Adipocyte (in vitro differentiated cells): ENCODE measurements around the gene SYNJ2BP.
"Not testable (repeated sequence)": the region's sequence is repeated elsewhere in the genome, so short reads cannot be mapped to it uniquely, and the experiment has no call there.

Experiments used
- DNase-seq: peaks from one replicate; pipeline ENCODE4 v3.0.0-alpha.2; 2015; ENCODE audit warnings: low read depth
- H3K27me3 ChIP-seq: replicated peaks from 2 replicates; pipeline ENCODE4 v1.7.0; 2013; ENCODE audit warnings: mild to moderate bottlenecking, low read length, moderate library complexity; ENCODE audit not compliant: control insufficient read depth, insufficient read depth
- H3K36me3 ChIP-seq: 2 replicates; pipeline ENCODE4 v1.7.0; 2013; ENCODE audit warnings: low read length, mild to moderate bottlenecking, moderate library complexity; ENCODE audit not compliant: control insufficient read depth, insufficient read depth, severe bottlenecking
- H3K4me1 ChIP-seq: 2 replicates; pipeline ENCODE4 v1.7.0; 2013; ENCODE audit warnings: mild to moderate bottlenecking, low read length, moderate library complexity; ENCODE audit not compliant: control insufficient read depth, insufficient read depth
- H3K4me3 ChIP-seq: 2 replicates; pipeline ENCODE4 v1.7.0; 2013; ENCODE audit warnings: mild to moderate bottlenecking, low read length, moderate library complexity
- H3K9ac ChIP-seq: 2 replicates; pipeline ENCODE4 v1.7.0; 2013; ENCODE audit warnings: mild to moderate bottlenecking, low read length, moderate library complexity
- H3K9me3 ChIP-seq: 2 replicates; pipeline ENCODE4 v1.7.0; 2013; ENCODE audit warnings: mild to moderate bottlenecking, low read length, moderate library complexity; ENCODE audit not compliant: control insufficient read depth

The SYNJ2BP gene

DNA sequence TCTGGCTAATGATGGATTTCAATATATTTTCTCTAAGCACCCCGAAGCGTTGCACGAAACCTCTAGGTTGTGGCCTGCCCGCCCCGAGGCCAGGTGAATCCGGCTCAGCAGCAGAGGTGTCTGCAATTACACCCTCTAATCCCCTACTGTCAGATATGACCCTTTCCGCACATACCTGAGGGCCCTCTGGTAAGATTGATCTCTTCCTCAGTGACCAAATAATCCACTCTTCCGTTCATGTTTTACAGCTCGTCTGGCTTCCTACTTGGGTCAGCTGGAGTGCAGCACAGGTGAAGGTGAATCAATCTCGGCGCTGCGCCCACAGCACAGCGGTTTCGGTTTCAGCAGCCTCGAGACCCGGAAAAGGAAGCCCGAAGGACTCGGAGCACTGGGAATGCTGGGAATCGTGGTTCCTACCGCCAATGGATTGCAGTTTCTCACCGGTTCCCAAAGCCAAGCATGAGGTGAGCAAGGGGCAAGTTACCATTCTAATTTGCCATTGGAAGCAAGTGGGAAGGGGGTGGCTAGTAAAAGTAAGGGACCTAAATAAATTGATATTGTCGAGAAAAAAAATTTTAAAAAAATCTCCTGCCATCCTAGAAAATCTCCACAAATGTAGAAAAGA is at the start of gene SYNJ2BP:
Gene SYNJ2BP (minus strand): TSS at position 366 of the 625 bp plus-strand sequence. CDS start 127 bp downstream, at position 239.
- peak within 1 kb of the TSS; percentile 99 for H3K4me3 ChIP-seq
- H3K36me3 ChIP-seq, result no peaks in the 10 kb centered on the region
- peak within 1 kb of the TSS; percentile 91 for H3K9ac ChIP-seq
- H3K4me1 ChIP-seq, result no peaks in the 10 kb centered on the region
- DNase-seq, result peak; percentile 85
- H3K27me3 ChIP-seq, result no peaks in the 10 kb centered on the region
- H3K9me3 ChIP-seq, result no peaks in the 10 kb centered on the region

DNA sequence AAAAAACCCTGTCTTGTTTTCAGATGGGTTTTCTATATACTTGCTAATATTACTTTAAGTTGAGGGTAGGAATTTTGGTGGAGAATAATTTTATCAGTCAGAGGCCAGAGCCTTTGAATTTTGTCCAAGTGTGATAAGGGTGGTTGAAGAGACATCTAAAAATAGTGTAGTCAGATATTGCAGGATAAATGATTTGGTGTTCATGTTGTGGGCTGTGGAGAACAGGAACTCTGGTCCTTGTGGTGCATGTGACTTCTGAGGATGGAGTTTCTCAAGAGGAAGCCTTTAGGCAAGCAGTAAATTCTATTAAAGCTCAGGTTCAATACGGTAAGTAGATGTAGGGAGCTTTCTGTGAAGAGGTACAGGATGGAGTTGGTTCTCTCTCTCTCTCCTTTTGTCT is 37.8 kb upstream of the SYNJ2BP start:
- H3K4me1 ChIP-seq, result no peaks in the 10 kb centered on the region
- DNase-seq, result no peak
- no peak overlapping the region for H3K9ac ChIP-seq
- no peaks in the 10 kb centered on the region for H3K27me3 ChIP-seq
- no peak overlapping the region for H3K4me3 ChIP-seq
- no peaks in the 10 kb centered on the region for H3K36me3 ChIP-seq
- no peaks in the 10 kb centered on the region for H3K9me3 ChIP-seq

- no peak within 1 kb of the TSS for H3K4me3 ChIP-seq
- H3K9ac ChIP-seq, result no peak within 1 kb of the TSS
- no peaks in the 10 kb centered on the region for H3K27me3 ChIP-seq
- H3K4me1 ChIP-seq, result no peaks in the 10 kb centered on the region
- no peaks in the 10 kb centered on the region for H3K36me3 ChIP-seq
- DNase-seq, result no peak
- H3K9me3 ChIP-seq, result no peaks in the 10 kb centered on the region
Observed at GRCh38 chr14:70451874-70452273, 35.0 kb upstream of the SYNJ2BP start, which contains the start of gene ADAM21. Gene ADAM21, plus strand, starts transcription at chr14:70452174. Its CDS starts 5,326 bp downstream, at chr14:70457500.

GRCh38 chr14:70448633-70449340 is 31.9 kb upstream of the SYNJ2BP start:
- Histone ChIP-seq H3K27me3 (no peaks in the 10 kb centered on the region), H3K36me3 (no peaks in the 10 kb centered on the region), H3K4me3 (no peak overlapping the region), H3K9ac (no peak overlapping the region), H3K4me1 (no peaks in the 10 kb centered on the region), H3K9me3 (no peaks in the 10 kb centered on the region)
- DNase-seq, result peak; percentile 65

DNA sequence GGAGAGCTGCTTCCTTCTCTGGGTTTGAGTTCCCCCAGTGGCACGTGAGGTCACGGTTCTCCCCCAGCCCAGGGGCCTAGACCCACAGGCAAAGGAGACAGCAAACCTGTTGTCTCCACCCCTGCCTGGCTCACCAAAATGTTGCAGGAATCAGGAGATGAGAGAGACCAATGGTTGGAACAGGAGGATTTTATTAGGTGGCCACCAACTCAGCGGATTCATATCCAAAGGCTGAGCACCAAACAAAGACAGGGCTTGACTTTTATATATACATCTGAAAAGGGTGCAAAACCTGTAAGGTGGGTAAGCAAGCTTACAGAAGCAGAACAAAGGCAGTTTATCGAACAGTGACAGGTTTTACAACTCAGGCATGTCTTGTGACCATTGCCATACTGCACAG is 25.9 kb upstream of the SYNJ2BP start:
- Histone ChIP-seq H3K36me3 (no peaks in the 10 kb centered on the region), H3K4me1 (no peaks in the 10 kb centered on the region), H3K27me3 (no peaks in the 10 kb centered on the region), H3K4me3 (no peak overlapping the region), H3K9ac (no peak overlapping the region), H3K9me3 (peaks cover 26% of the 10 kb centered on the region)
- no peak for DNase-seq

DNA sequence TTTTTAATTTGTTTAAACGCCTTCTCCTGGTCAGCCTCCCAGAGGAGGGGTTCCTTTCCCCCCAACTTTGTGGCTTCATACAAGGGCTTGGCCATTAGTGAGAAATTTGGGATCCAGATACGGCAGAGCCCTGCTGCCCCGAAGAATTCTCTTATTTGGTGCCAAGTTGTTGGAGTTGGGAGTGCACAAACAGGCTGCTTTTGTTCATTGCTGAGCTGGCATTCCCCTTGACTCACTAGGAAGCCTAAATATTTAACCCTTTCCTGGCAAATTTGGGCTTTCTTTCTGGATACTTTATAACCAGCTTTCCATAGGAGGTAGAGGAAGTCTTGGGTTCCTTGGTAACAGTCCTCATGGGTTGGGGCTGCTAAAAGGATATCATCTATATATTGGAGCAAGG is 24.8 kb upstream of the SYNJ2BP start:
- Histone ChIP-seq H3K9ac (no peak overlapping the region), H3K36me3 (no peaks in the 10 kb centered on the region), H3K9me3 (peaks cover 37% of the 10 kb centered on the region), H3K4me3 (no peak overlapping the region), H3K4me1 (no peaks in the 10 kb centered on the region), H3K27me3 (no peaks in the 10 kb centered on the region)
- DNase-seq, result no peak

- Histone ChIP-seq H3K9ac (no peak overlapping the region), H3K27me3 (no peaks in the 10 kb centered on the region), H3K9me3 (peaks cover 58% of the 10 kb centered on the region), H3K4me3 (no peak overlapping the region), H3K36me3 (no peaks in the 10 kb centered on the region), H3K4me1 (no peaks in the 10 kb centered on the region)
- no peak for DNase-seq
Observed at GRCh38 chr14:70436867-70437266, 20.0 kb upstream of the SYNJ2BP start.

- not testable (repeated sequence) for DNase-seq, H3K27me3 ChIP-seq, H3K9ac ChIP-seq, H3K36me3 ChIP-seq, H3K4me1 ChIP-seq, H3K4me3 ChIP-seq
- peaks cover 13% of the 10 kb centered on the region for H3K9me3 ChIP-seq
Observed at GRCh38 chr14:70426555-70426954, 9.7 kb upstream of the SYNJ2BP start.

GRCh38 chr14:70425354-70425753 is 8.5 kb upstream of the SYNJ2BP start:
- no peak for DNase-seq
- H3K4me3 ChIP-seq, result no peak overlapping the region
- H3K36me3 ChIP-seq, result no peaks in the 10 kb centered on the region
- H3K9ac ChIP-seq, result no peak overlapping the region
- peaks cover 6% of the 10 kb centered on the region for H3K9me3 ChIP-seq
- no peaks in the 10 kb centered on the region for H3K27me3 ChIP-seq
- H3K4me1 ChIP-seq, result no peaks in the 10 kb centered on the region

GRCh38 chr14:70422538-70422937 is 5.6 kb upstream of the SYNJ2BP start:
- H3K9me3 ChIP-seq, result peaks cover under 1% of the 10 kb centered on the region
- no peak overlapping the region for H3K9ac ChIP-seq
- no peaks in the 10 kb centered on the region for H3K27me3 ChIP-seq
- no peaks in the 10 kb centered on the region for H3K4me1 ChIP-seq
- no peak for DNase-seq
- no peaks in the 10 kb centered on the region for H3K36me3 ChIP-seq
- no peak overlapping the region for H3K4me3 ChIP-seq

- not testable (repeated sequence) for DNase-seq, H3K27me3 ChIP-seq, H3K36me3 ChIP-seq, H3K9me3 ChIP-seq, H3K9ac ChIP-seq, H3K4me1 ChIP-seq, H3K4me3 ChIP-seq
Observed at GRCh38 chr14:70419270-70419931, 2.5 kb upstream of the SYNJ2BP start.
